Activated CD8-positive, alpha-beta memory T cell treated with anti-CD3 and anti-CD28 coated beads, Interleukin-2, amount 50 U/mL, for 24 hours (primary cell): Measurements from ENCODE around the gene STK17B.

Experiments used
- DNase-seq: peaks from one replicate; pipeline ENCODE4 v3.0.0-alpha.2; 2020; ENCODE audit errors: extremely low read depth

Gene STK17B

DNA sequence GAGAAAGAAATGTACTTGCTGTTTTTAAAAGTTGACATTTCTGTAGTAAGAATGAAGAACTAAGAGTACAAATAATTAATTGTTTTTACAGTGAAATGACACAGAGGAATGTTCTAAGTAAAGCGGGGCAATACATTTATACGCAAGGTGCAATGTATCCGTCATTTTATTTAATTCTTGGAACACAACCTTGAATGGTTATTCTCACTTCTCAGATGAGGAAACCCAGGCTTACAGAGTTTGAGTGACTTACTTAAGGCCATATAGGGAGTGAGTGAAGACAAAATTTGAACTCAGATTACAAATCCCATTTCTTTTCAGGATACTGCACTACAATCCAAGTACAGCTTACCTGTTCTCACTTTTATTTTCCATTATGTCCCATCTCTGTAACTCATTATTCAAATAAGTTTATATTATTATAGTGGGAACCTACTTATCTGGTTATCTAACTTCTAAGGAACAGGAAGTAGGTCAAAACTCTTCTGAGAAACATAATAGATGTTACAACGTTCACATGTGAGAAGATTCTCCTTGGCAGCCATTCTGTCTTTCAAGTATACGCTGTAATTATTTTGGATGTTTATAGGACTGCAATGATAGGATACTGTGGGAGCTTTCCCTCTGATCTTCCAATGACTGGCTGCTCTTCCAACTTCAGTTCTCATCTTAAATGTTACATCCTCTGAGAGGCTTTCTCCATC, 12.3 kb upstream of the STK17B start:
- DNase-seq = no peak

DNA sequence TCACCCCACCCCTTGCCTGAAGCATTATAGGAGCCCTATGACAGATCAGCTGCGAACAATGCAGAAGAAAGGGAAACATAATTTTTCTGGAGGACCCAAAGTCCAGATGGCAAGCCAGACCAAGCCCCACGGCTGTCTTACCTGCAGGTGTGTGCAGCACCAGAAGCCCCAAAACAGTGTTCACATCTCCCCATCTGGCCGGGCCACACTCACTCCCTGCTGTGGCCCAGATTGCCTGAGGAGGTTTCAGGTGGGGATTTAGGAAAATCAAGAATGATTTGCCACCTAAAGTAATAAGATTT, 11.7 kb upstream of the STK17B start:
- DNase-seq = no peak

DNA sequence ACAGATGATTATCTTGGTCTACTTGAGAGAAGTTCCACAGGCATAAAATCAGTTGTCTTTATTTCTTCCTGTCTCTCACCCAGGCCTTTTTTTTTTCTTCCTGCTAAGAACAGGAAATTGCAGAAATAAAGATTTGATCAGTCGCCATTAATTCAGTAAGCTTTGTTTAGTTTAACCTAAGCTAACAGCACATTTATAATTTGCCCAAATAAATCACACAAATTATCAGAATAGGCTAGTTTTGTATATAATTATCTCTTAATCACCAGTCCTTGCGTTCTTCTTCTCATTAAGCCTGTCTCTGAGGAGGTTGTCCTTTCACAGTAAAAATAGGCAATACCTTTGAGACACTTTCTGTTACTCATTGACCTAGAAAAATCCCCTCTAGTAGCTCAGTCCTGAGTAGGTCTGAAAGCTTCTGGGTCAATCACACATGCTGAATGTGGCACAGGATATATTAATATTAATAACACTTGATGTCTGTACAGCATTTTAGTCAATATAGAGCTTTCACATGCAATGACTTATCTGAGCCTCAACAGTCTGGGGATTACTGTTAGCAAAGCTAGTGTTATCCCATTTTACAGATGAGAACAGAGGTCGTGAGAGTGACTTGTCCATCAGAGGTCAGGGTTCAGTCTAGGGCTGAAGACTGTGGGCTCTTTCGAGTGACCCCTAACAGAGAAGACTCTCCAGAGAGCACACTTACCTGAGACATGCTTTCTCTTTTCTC, 11.2 kb upstream of the STK17B start:
- no peak for DNase-seq

DNA sequence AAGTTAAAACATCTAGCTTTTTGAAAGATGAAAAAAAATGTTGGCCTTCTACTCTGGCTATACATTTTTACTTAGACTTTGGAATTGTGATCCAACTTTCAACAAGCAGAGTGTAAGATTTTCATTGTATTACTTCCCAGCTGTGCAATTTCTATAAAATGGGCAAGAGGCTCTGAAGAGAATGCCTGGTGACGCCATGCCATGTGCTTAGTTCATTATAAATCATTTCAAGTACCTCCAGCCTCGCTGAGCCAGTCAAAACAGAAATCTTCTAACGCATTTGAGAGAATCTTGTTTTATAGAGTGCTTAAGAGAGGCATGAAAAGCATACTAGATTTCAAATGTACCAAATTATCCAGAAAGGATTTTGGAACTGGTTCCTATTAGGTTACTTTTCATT, 10.1 kb upstream of the STK17B start:
- no peak for DNase-seq

DNA sequence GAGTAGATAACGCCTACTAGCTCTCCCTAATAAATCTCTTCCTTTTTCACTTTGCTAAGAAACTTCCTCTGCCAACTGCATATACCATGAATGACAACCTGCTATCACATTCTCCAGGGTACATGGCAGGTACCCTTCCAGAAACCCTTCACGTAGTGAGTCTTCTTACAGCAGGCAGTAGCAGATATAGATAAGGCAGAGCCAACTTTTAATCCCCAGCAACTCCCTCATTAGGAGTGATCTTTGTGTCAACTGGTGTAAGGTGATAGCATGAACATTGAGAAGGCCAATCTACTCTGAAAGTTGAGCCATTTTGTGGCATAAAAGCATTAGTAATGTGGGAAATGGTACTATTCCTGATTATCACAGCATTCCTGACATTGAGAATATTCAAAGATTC, 5.7 kb upstream of the STK17B start:
- DNase-seq = no peak

DNA sequence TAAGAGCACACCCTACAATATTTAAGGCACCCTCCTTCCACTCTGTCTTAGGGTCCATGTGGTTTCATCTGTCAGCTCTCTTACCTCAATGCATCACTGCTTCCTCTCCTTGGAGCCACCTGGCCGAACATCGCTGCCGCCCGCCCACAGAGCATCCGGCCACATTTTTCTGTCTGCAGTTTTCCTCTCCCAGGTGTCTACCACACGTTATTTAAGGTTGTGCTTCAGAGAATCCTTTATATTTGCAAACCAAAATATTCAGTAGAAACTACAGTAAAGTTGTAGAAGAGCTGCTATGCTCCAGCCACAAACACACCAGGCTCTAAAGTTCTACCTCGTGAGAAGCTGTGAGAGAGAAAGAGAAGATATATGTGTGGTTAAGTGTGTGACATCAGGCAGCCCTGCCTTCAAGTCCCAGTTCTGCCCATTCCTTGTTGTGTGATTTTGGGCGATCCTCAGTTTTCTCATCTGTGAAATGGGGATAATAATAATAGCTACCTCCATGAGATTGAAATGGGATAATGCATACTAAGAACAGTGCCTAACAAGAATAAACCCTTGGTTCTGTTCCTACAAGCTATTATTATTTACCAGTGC, 4.9 kb upstream of the STK17B start:
- peak; percentile 57 for DNase-seq

GRCh38 chr2:196174404-196174803, 3.0 kb upstream of the STK17B start:
- DNase-seq = no peak

- no peak for DNase-seq
These were observed 2.1 kb upstream of the STK17B start for GRCh38 chr2:196173505-196173904.

GRCh38 chr2:196172951-196173350, 1.6 kb upstream of the STK17B start:
- no peak for DNase-seq

GRCh38 chr2:196171946-196172345, 568 bp upstream of the STK17B start:
- no peak for DNase-seq

DNA sequence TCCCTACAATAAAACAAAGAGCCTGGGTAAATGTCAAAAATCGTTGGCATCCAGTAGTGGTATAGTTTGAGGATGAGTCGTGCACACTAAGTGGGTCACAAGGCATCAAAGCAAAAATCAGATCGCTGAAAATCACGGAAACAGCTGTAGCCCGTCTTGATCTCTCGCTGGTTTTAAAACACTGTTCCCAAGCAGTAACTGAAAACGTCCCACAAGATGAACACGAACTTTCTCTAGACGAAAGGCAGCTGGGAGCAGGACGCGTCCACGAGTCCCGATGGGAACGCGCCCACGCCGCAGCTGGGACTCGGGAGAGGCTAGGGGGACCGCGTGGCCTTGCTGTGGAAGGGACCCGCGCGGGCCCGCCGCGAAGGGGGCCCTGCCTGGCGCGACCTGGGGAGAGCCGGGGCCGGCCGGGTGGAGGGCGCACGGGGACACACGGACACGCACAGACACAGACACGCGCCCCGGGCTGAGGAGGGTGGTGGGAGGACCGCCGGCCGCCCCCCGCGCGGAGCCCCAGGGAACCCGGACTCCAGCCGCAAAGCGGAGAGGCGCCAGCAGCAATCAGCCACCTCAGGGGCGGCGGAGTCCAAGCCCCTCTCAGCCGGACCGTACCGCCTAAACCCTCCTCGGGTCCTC, 651 bp downstream of the STK17B start:
- DNase-seq = no peak

GRCh38 chr2:196170213-196170605, 1.2 kb downstream of the STK17B start:
- no peak for DNase-seq

GRCh38 chr2:196169516-196169915, 1.9 kb downstream of the STK17B start:
- DNase-seq = no peak

- no peak for DNase-seq
These were observed 3.2 kb downstream of the STK17B start for GRCh38 chr2:196168181-196168580.

DNA sequence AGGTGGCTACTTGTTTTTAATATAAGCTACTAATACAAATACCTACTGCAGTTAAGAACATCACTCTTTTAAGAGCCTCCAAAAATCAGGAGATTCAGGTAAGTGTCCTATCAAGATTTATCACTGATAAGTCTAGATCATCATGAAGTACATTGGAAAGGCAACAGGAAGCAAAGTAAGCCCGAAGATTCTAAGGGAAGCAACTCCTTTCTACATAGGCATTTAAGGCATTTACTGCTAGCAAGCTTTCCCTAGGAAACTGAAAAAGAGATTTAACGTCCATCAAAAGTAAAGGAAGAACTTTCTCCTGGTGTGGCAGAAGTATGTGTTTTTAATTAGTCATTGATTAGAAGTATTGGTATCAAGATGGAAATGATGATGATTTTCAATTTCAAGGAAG, 3.7 kb downstream of the STK17B start:
- no peak for DNase-seq

GRCh38 chr2:196166876-196167275, 4.5 kb downstream of the STK17B start:
- DNase-seq = no peak

DNA sequence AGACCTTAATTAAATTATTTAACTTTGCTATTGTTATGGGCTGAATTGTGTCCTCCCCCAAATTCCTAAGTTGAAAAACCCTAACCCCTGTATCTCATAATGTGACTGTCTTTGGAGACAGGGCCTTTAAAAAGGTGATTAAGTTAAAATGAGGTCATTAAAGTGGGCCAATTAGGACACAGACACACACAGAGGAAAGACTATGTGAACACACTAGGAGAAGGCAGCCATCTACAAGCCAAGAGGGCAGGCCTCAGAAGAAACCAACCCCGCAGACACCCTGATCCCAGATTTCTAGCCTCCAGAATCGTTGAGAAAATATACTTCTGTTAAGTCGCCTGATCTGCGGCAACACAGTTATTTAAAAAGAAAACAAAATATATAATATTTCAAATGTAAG, 6.4 kb downstream of the STK17B start:
- no peak for DNase-seq

GRCh38 chr2:196163285-196163684, 8.1 kb downstream of the STK17B start:
- no peak for DNase-seq

- no peak for DNase-seq
These were observed 8.7 kb downstream of the STK17B start for GRCh38 chr2:196162586-196163175.

DNA sequence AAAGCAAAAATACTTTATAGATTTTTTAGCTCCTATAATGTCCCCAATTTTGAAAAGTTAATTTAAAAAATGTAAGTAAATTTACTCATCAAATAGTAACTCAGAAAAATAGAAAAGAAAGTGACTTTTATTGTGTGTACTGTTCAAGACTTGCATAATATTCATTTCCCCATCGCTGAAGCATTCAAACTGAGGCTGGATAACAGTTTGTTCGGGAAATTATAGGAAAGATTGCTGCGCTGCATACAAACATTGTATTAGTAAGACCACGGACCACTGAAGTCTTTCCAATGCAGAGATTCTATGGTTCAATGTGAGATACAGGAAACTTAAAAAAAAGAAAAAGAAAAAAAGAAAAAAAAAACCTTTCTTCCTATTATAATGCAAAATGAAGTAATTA, 10.4 kb downstream of the STK17B start:
- no peak for DNase-seq

DNA sequence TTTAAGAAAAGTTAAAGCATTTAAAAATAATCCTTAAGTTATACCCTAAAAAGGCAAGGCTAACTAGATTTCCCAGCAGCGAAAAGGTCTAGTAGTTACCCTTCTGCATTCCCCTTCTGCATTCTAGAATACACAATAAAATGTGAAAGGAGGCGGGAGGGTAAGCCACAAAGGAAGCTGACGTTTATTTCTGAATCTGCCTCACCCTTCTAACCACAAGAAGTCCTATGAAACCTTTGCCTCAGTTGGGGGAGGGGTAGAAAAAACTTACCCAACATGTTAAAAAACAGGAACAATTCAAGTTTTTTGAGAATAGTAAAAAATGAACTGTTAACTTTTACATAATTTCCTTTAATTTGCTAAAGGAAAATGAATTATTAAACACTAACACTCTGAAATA, 11.3 kb downstream of the STK17B start:
- no peak for DNase-seq

DNA sequence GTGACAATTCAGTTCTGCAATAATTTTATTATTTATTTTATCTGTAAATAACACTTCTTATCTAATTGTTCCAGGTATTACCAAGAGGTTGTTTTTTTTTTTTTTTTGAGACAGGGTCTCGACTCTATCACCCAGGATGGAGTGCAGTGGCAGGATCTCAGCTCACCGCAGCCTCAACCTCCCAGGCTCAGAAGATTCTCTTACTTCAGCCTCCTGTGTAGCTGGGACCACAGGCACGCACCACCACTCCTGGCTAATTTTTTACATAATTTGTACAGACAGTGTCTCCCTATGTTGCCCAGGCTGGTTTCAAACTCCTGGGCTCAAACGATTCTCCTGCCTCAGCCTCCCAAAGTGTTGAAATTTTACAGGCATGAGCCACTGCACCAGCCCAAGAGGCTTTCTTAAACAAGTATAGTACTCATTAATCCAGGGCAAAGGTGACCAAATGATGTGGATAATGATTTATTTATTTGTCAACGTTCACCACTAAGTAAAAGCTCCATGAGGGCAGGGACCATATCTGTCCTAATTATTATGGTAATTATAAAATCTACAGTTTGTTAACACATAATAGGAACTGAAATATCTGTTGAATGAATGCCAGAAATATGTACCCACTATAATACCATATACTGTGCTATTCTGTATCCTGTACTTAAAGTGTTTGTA, 12.0 kb downstream of the STK17B start:
- DNase-seq = no peak
